ENCODE data around the gene ADARB2. TPM values are rescaled to one million over a fixed set of nuclear protein-coding genes. Genes with fewer than 3 reads are reported as not detected.

ADARB2 gene
- total and polyA plus RNA-seq, 4 donors, result 0.22 to 1.3 (median 0.55) TPM

DNA sequence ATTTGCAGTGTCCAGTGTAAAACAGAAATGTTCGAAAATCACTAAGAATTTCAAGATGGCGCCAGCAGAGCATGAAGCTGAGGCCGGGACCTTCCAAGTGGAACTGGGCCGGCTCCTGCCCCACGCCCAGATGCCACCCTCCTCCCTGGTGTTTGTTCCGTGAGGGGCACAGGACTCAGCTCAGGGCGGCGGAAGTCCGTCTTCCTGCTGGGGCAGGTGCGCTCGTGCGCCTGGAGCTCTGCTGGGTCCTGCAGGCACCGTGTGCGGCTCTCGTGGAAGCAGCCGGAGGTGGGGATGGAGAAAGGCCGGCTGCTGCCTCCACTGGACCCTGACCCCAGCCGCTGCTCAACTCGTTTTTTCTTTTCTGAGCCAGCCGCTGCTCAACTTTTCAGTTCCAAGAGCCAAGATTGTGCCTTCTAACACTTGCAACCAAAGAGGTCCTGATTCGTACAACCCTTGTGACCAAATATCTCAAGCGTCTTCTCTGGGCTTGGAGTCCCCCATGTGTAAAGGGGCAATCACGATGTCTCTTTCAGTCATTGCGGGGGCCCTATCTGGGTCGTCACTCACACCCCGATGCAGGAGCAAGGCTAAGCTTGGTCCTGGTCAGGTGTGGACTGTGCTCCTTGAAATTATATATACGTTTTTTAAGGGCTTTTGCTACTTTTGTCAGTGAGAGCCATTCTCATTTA is 334.4 kb downstream of the ADARB2 start:
- Histone ChIP-seq H3K36me3 (ENCODE audit: control insufficient read depth in 4 of 4, insufficient read depth in 4 of 4, low read length in 4 of 4) (no peaks in the 10 kb centered on the region), H3K4me1 (ENCODE audit: control insufficient read depth in 5 of 5, insufficient read depth in 5 of 5, low read length in 5 of 5) (peaks cover 0 to 5% (median 0%) of the 10 kb centered on the region in 5 donors), H3K9ac (ENCODE audit: insufficient read depth in 1 of 2, low read length in 2 of 2) (no peak overlapping the region), H3K9me3 (ENCODE audit: control insufficient read depth in 4 of 4, insufficient read depth in 3 of 4, low read length in 3 of 4) (no peaks in the 10 kb centered on the region), H3K27me3 (ENCODE audit: control insufficient read depth in 3 of 3, insufficient read depth in 3 of 3, low read length in 2 of 3) (no peaks in the 10 kb centered on the region), H3K27ac (ENCODE audit: low read depth in 1 of 2, low read length in 1 of 2) (no peak overlapping the region), H3K4me3 (no peak overlapping the region)
- 91 to 95% methylated on average over 27 of the region's 27 CpGs for WGBS, 2 donors
- ATAC-seq (ENCODE audit: insufficient read depth, low FRiP score), result no peak
- peak in 1 of 3 donors; percentile 4 for DNase-seq
- TF ChIP-seq, protein P1, sequence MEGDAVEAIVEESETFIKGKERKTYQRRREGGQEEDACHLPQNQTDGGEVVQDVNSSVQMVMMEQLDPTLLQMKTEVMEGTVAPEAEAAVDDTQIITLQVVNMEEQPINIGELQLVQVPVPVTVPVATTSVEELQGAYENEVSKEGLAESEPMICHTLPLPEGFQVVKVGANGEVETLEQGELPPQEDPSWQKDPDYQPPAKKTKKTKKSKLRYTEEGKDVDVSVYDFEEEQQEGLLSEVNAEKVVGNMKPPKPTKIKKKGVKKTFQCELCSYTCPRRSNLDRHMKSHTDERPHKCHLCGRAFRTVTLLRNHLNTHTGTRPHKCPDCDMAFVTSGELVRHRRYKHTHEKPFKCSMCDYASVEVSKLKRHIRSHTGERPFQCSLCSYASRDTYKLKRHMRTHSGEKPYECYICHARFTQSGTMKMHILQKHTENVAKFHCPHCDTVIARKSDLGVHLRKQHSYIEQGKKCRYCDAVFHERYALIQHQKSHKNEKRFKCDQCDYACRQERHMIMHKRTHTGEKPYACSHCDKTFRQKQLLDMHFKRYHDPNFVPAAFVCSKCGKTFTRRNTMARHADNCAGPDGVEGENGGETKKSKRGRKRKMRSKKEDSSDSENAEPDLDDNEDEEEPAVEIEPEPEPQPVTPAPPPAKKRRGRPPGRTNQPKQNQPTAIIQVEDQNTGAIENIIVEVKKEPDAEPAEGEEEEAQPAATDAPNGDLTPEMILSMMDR (IDR thresholded peaks at IDR 0.05; ENCODE audit: control extremely low read depth, extremely low read depth), result no peak

DNA sequence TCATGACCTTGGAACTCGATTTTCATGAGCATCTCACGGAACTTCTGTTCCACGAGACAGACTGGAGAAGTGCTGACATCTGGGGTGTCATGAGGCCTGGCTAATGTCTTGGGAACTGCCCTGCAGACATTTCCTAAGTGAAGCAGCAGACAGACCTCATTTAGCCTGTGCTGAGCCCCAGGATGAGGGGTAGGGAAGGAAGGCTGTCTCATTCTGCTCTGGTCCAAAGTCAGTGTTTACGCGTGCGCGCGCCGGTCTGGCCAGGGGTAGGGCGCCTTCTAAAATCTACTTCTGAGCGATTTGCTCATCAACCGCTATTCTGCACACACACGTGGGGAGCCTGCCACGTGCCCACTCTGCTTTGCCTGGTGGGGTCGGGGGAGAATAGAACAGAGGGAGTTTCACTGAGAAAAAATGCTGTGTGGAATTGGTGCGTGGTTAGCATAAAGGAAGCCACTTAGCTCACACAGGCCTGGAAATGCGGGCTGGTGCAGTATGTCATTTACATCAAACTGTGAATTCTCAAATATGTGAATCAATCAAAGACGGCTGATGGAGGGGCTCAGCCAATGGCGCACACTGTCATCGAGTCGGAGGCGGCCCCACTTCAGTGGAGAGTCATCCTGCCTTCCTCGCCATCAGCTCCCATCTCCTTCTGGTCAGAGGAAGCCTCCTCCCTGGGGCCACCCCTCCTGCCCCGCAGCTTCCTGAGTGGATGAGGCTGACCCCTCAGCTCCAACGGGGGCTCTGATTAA is 335.1 kb downstream of the ADARB2 start:
- Histone ChIP-seq H3K4me3 (no peak overlapping the region), H3K4me1 (ENCODE audit: control insufficient read depth in 5 of 5, insufficient read depth in 5 of 5, low read length in 5 of 5) (peaks cover 0 to 5% (median 0%) of the 10 kb centered on the region in 5 donors), H3K9me3 (ENCODE audit: control insufficient read depth in 4 of 4, insufficient read depth in 3 of 4, low read length in 3 of 4) (no peaks in the 10 kb centered on the region), H3K27me3 (ENCODE audit: control insufficient read depth in 3 of 3, insufficient read depth in 3 of 3, low read length in 2 of 3) (no peaks in the 10 kb centered on the region), H3K9ac (ENCODE audit: insufficient read depth in 1 of 2, low read length in 2 of 2) (no peak overlapping the region), H3K36me3 (ENCODE audit: control insufficient read depth in 4 of 4, insufficient read depth in 4 of 4, low read length in 4 of 4) (no peaks in the 10 kb centered on the region), H3K27ac (ENCODE audit: low read depth in 1 of 2, low read length in 1 of 2) (no peak overlapping the region)
- TF ChIP-seq, protein P1 (IDR thresholded peaks at IDR 0.05; ENCODE audit: control extremely low read depth, extremely low read depth), result no peak
- 84 to 89% methylated on average over 25 of the region's 25 CpGs for WGBS, 2 donors
- DNase-seq, result peak in 1 of 3 donors; percentile 9
- ATAC-seq (ENCODE audit: insufficient read depth, low FRiP score), result no peak

DNA sequence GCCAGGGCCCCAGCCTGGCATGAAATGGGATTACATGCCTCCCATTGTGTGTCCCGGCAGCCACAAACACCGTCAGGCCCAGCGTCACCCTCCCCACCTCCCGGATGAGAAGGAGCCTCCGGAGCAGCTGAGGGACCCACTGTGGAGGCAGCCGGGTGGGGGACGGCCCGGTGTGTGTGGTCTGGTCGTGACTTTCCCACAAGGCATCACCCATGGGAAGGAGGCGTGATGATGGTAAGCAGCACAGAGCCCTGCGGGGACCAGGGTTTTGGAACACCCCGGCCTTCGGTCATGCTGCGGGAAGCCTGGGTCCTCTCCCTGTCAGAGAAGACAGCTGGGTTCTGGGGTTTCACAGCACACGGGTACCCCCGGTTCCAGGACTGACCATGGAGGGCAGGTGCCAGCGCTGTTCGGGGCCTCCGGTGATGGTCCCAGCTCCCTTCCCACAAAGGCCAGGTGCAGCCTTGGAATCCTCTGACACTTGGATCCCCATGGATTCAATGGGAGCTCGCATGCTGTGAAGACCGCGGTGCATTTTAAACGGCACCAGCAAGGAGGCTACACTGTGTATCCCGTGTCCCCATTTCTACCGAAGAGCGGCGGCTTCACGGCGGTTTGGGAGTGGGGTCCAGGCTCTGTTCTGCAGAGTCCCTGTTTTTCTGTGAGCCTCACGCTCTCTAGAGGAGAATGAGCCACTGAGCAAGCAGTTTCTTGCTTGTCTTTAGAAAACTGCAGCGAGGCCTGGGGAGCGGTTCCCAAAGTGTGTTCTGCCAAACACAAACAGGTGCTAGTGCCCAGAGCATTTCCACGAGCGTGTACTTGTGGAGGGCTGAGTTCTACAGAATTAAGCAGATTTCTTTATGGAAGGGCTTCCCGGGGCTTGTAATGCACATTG is 336.0 kb downstream of the ADARB2 start:
- no peak overlapping the region for H3K4me3 ChIP-seq
- peaks cover 0 to 5% (median 0%) of the 10 kb centered on the region in 5 donors for H3K4me1 ChIP-seq (ENCODE audit: control insufficient read depth in 5 of 5, insufficient read depth in 5 of 5, low read length in 5 of 5)
- no peaks in the 10 kb centered on the region for H3K9me3 ChIP-seq (ENCODE audit: control insufficient read depth in 4 of 4, insufficient read depth in 3 of 4, low read length in 3 of 4)
- H3K27me3 ChIP-seq (ENCODE audit: control insufficient read depth in 3 of 3, insufficient read depth in 3 of 3, low read length in 2 of 3), result no peaks in the 10 kb centered on the region
- no peaks in the 10 kb centered on the region for H3K36me3 ChIP-seq (ENCODE audit: control insufficient read depth in 4 of 4, insufficient read depth in 4 of 4, low read length in 4 of 4)
- DNase-seq (peak in 1 of 3 donors; percentile 6), ATAC-seq (ENCODE audit: insufficient read depth, low FRiP score) (no peak)
- TF ChIP-seq, protein P1 (IDR thresholded peaks at IDR 0.05; ENCODE audit: control extremely low read depth, extremely low read depth), result no peak
- H3K27ac ChIP-seq (ENCODE audit: low read depth in 1 of 2, low read length in 1 of 2), result no peak overlapping the region
- no peak overlapping the region for H3K9ac ChIP-seq (ENCODE audit: insufficient read depth in 1 of 2, low read length in 2 of 2)
- 90 to 94% methylated on average over 35 of the region's 35 CpGs for WGBS, 2 donors
